RCC 7860 (cell line): ENCODE data around the gene MAGIX.
"Not testable (repeated sequence)": the region's sequence is repeated elsewhere in the genome, so short reads cannot be mapped to it uniquely, and the experiment has no call there.

Experiments used
- DNase-seq: peaks from one replicate; pipeline ENCODE4 v3.0.0-alpha.2; 2015; ENCODE audit warnings: low spot score
- FAIRE-seq: peaks from 2 replicates; lab custom pipeline; 2012; peaks lifted over from hg19 to GRCh38; lab: Jason Lieb, UNC

Gene MAGIX

GRCh38 chrX:49157194-49157593, 5.4 kb upstream of the MAGIX start:
- FAIRE-seq (no peak), DNase-seq (no peak)

DNA sequence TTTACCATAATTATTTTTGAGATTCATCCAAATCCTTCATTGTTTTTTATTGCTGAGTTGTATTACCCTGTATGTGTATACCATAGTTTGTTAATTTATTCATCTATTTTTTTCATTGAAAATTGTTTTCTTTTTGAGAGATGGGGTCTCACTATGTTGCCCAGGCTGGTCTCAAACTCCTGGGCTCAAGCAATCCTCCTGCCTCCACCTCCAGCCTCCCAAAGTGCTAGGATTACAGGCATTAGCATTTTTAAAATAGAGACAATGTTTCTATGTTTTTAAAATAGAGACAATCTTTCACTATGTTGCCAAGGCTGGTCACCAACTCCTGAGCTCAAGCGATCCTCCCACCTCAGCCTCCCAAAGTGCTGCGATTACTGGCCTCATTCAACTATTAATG, 1.6 kb upstream of the MAGIX start:
- FAIRE-seq, result no peak
- DNase-seq, result no peak

DNA sequence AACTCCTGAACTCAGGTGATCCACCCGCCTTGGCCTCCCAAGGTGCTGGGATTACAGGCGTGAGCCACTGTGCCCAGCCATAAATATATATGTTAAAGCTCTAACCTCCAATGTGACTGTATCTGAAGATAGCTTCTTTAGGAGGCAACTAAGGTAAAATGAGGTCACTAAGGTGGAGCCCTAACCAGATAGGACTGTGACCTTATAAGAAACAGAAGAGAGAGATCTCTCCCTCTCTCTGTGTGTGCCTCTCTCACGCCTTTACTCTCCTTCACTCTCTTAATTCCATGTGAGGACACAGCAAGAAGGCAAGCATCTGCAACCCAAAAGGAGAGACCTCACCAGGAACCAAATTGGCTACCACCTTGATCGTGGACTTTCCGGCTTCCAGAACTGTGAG, 926 bp upstream of the MAGIX start:
- no peak for DNase-seq
- FAIRE-seq, result no peak

DNA sequence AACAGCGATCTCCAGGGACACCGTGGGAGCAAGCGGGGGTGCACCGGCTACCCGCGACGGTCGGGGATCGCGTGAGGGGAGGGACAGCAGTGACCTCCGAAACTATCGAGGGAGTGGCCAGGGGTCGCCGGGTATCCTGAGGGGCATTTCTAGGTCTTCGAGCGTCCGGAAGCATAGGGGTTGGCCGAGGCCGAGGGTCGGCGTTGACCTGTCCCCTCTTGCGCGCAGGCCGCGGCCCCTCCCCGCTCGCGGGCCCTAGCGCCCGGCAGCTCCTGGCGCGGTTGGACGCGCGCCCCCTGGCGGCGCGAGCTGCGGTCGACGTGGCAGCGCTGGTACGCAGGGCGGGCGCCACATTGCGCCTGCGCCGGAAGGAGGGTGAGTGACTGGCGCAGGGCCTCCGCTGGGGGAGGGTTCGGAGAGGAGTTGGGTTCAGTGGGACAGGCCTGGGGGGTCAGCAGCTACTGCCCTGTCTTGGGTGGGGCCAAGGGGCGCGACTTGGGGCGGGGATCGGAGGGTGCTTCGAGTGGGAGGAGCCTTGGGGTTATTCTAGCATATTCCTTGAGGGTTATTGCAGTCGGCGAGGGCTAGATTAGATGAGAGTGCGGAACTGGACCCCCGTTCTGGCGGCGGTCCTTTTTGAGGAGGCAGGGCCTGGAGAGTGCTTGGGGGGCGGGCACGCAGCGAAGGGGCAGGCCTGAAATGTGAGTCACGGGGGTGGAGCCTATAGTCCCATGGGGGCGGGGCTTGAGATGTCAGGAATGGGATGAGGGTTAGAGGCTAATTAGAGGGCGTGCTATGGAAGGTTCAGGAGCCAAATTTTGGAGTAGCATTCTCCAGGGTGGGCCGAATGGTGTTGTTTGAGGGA, 1.2 kb downstream of the MAGIX start:
- DNase-seq (peak; percentile 57), FAIRE-seq (no peak)

DNA sequence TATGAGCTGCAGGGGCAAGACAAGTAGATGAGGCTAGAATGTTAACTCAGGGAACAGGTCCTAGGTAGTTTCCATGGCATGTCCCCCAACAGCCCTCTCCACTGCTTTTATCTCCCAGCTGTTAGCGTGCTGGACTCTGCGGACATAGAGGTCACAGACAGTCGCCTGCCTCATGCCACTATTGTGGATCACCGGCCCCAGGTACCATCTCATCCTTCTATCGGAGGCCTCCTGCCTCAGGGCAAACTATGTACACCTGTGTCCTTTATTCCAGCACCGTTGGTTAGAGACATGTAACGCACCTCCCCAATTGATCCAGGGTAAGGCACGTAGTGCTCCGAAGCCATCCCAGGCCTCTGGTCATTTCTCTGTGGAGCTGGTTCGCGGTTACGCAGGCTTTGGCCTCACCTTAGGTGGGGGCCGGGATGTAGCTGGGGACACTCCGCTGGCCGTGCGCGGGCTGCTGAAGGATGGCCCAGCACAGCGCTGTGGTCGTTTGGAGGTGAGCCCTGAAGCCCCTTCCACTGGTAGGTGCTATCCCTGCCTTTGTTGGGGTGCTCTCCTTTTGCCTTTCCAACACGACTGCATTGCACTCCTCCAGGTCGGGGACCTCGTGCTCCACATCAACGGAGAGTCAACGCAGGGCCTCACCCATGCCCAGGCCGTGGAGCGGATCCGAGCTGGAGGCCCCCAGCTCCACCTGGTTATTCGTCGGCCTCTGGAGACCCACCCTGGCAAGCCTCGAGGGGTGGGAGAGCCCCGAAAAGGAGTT, 2.2 kb downstream of the MAGIX start:
- DNase-seq (no peak), FAIRE-seq (no peak)

DNA sequence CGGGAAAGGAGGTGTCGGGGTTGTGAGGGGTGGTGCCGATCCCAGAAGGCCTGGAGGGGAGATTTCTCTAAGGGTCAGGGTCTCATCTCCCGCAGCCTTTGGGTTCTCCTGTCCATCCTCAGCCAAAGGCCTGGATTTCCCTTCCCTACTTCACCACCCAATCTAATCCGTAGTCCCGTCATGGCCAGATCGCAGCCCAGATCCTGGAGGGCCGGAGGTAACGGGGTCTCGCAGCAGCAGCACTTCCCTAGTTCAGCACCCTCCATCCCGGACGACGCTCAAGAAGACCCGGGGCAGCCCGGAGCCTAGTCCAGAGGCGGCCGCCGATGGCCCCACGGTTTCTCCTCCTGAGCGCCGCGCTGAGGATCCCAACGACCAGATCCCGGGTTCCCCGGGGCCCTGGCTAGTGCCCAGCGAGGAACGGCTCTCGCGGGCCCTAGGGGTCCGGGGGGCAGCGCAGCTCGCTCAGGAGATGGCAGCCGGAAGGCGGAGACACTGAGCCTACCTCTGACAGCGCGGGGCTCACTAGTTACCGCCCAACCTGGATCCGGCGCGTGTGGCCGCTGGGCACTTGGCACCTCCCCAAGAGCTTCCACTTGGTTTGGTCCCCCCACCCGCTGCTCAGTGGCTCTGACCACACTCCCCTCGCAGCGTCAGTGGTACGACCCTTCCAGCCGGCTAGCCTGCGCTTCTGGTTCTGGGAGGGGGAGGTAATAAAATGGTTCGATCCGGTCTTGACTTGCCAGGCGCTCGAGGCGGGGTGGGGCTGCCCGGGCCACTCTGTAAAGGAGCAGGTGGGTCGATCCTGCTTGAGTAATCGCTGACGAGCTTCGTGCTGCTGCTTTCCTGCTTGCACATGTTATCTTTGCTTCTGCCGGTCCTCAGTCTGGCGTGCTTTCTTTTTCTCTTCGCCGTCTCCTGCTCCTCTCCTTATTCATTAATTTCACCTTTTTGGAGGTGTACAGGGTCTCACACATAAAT, 3.6 kb downstream of the MAGIX start:
- no peak for FAIRE-seq
- DNase-seq, result no peak

DNA sequence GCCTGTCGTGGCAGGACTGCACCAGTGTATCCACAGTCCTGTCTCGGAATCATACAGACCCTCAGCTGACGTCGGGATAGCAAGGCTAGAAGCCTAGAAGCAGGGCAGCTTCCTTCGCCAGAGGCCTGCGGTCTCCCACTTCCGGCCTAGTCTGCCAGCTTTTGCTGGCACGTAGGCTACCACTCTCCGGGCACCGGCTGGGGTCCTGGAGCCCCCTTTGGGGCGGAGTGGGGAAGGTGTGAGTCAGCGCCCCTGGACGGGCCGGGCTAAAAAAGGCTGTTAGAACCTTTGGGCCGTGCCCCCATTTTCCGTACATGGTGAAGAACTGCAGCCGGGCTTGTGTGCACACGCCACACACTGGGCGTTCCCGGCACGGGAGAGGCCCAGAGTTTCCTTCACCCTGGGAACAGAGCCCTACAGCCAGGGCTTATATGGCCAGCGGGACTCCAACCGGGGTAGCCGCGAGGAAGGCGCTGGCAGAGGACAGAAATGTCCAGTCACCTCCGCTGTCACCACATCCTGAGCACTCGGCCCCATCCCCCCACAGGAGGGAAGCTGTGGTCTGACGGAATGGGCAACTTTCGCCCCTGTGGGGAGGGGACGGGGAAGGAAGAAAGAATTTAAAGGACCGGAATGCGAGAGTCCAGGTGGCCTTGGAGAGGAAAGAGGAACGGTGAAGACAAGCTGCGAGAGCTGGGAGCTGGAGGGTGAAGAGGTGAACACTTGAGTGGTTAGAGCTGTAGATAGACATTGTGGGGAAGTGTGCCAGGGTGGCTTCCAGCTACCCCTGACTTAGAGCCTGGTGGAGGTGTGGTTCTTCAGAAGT, 4.6 kb downstream of the MAGIX start:
- peak; percentile 78 for DNase-seq

DNA sequence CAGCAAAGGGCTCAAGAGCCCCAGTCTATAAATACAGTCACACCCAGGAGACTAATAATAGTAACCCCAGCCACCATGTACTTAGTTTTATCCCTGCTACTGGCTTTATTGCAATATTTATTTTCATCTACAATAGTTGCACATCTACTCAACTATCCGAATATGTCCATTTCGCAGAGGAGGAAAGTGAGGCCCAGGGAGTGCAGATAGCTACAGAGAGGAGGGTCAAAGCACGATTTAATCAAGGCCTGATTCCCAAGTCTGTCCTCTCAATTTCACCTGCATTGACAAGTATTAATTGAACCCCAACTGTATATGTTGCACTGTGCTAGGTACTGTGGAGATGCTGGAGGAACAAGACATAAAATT, 5.2 kb downstream of the MAGIX start:
- no peak for FAIRE-seq
- DNase-seq, result no peak

More for the DNA sequence above, 4.6 kb downstream of the MAGIX start:
- peak; percentile 67 for FAIRE-seq

DNA sequence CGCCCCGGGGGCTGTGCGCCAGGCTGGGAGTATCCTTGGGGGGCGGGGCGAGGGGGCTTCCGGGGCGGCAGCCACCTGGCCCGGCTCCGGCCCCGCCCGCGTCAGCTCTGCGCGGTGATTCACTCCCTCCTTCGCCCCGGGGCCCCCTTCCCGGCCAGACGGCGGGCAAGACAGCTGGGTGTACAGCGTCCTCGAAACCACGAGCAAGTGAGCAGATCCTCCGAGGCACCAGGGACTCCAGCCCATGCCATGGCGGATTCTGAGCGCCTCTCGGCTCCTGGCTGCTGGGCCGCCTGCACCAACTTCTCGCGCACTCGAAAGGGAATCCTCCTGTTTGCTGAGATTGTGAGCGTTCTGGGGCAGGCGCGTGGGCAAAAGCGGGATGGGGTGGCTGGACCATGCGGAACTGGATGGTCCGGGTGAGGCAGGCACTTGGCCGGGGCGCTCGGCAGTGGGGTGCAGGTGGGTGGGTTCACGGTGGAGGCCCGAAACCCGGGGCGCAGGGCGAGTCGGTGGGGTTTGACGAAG, 9.3 kb downstream of the MAGIX start, which contains the start of gene PLP2:
Gene PLP2 (plus strand): TSS at position 147 of the 528 bp plus-strand sequence. CDS start 103 bp downstream, at position 250.
- DNase-seq (peak; percentile 38), FAIRE-seq (no peak)

- FAIRE-seq, result no peak
- DNase-seq, result peak; percentile 36
Measured at GRCh38 chrX:49172280-49172780, 9.8 kb downstream of the MAGIX start.

DNA sequence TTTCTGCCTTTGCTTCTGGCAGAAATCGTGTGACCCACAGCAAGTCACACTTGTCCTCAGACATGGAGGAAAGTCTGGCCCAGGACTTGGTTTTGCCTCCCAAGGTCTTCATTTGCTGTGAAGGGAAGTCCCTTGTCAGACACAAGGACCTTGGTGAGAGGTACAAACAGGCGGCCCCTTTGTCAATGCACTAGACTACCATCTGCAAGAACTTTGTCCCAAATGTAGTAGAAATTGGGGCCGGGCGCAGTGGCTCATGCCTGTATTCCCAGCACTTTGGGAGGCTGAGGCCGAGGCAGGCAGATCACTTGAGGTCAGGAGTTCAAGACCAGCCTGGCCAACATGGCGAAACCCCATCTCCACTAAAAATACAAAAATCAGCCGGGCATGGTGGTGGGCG, 11.0 kb downstream of the MAGIX start:
- not testable (repeated sequence) for FAIRE-seq

GRCh38 chrX:49174723-49175122, 12.2 kb downstream of the MAGIX start:
- no peak for DNase-seq
- no peak for FAIRE-seq

More for the DNA sequence above, 11.0 kb downstream of the MAGIX start:
- not testable (repeated sequence) for DNase-seq

- no peak for DNase-seq
- FAIRE-seq, result no peak
Measured at GRCh38 chrX:49175435-49176274, 13.1 kb downstream of the MAGIX start.

DNA sequence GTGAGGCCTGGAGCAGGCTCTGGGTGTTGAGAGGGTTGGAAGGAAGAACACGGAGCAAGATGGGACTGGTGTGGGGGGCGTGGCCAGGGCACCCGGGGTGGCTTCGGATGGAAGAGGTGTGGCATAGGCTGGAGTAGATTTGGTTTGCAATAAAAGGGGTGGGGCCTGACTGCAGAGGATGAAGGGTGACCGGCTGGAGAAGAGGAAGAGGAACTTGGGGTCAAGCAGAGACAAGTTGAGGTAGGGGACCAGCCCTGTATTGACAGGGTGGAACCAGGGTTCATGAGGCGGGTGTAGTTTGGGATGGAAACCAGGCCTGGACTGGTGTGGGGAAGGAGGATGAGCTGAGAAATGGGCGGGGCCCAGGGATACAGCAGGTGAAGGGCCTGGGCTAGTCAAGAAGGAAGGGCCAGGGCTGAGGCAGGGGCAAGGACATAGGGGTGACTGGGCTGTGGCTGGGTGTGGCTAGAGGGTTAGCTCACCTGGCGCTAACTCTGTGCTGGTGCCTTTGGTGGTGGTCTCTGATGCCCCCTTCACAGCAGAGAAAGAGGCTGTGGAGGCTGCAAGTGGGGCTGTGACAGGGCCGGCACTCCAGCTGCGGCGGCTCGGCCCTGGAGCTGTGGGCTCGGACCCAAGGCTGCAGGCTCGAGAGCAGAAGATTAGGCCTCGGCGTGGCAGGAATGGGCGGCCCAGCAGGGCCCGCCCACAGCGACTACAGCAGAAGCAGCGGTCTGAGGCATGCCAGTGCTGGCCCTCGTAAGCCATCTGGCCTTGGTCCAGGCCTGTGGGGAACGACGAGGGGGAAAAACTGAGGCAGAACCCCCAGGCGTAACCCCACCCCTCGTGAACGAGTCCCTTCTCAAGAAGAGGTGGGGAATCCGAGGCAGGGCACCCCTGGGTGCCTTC, 14.1 kb downstream of the MAGIX start:
- DNase-seq (no peak), FAIRE-seq (no peak)

DNA sequence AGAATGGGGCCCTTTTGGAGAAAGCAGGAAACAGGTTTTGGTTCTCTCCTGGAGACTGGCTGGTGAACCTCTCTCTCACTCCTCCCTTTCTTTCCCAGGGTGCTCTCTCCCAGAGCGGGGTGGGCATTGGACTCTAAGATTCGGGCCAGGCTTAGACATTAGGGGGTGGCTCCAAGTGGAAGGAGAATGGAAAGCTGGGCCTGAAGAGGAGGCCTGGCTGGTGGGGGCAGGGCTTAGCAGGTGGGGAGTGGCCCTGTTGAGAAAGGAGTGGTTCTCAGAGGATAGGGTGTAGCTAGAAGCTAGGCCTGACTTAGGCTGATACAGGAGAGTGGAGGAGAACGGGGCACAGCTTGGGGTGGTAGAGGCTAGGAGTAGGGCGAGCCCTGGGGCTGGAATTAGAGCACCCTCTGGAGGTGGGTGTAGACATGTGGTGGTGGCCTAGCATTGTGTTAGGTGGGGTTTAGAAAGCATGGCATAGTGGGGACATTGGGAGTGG, 14.8 kb downstream of the MAGIX start:
- DNase-seq (no peak), FAIRE-seq (no peak)

GRCh38 chrX:49177873-49178480, 15.4 kb downstream of the MAGIX start:
- no peak for FAIRE-seq
- no peak for DNase-seq

DNA sequence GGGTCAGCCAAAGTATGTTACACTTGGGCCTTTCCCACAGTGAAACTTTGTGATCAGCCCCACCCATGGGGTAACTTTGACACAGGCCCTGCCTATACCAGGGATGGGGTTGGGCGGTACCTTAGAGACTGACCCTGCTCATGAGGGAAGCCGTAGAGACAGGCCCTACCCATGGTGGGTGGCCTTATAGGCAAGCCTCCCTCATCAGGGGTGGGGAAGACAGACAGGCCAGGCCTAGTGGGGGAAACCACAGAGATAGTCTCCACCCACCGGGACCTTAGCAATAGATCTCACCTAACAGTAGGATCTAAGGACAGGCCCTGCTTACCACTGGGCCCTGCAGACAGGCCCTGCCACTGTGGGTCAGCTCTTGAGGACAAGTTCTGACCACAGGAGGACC, 16.0 kb downstream of the MAGIX start:
- DNase-seq (no peak), FAIRE-seq (no peak)
